Right ventricle myocardium superior (tissue), 1 donor: Measurements from ENCODE around the gene PLXNA4. TPM values are rescaled to one million over a fixed set of nuclear protein-coding genes. Genes with fewer than 3 reads are reported as not detected.

Experiments used
- ATAC-seq: fragments of 200-7000 bp; cut with Tn5 transposase; one replicate; pipeline ENCODE4 v1.9.1; 2020; ENCODE audit warnings: mild to moderate bottlenecking; ENCODE audit not compliant: poor library complexity
- DNase-seq: peaks from one replicate; pipeline ENCODE4 v3.0.0-alpha.2; 2020
- intact Hi-C: fragments of 100-400 bp; cut with DNase I; formaldehyde crosslinking; loops from one replicate; pipeline ENCODE4 v1.11.2; 2022
- total RNA-seq: library from RNA; stranded (reverse); fragmentation: NEBNext Ultra II Directional; extraction: Animal tissue kit (Norgen Biotek cat#: 25700); gene quantifications from one replicate; pipeline ENCODE4 v1.2.1, GENCODE V29; 2021
- donor health status: DM: no; HTN: yes; CAD: no; lungs with severe emphysema.

The PLXNA4 gene
- total RNA-seq, 1 donor from 2014 or later, result 17.3 TPM

- DNase-seq (no peak), ATAC-seq (no peak)
- intact Hi-C loops, result no loop called here
Observed at GRCh38 chr7:132347123-132347522, 229.1 kb downstream of the PLXNA4 start.

DNA sequence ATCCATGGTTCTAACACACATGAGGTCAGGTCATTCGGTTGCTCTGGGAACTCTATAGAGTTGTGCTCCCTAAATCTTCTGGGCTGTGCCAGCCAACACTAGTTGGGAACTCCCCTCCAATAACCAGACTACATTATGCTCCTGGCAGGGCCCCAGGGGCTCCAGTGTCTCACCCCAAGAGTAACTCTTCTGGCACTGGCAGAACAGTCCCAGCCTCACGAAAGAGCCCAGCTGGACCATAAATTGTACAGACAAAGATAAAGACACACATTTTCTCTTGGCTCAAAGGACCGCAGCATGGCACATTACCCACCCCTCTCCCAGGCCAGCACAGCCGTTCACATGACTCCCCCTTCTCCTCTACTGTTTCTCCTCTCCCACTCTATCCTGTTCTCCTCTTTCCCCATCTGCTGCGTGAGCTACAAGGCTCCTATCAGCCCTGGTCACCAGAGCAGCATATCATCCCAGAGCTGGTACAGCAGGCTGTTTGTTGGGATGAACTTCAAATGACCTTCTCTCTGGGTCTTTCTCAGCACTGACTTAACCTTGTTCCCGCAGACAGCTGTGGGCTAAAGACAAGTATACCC is 230.6 kb downstream of the PLXNA4 start:
- intact Hi-C loops, result no loop called here
- ATAC-seq (peak; percentile 25), DNase-seq (no peak)

- ATAC-seq (no peak), DNase-seq (no peak)
- intact Hi-C loops, result no loop called here
Observed at GRCh38 chr7:132345030-132345429, 231.2 kb downstream of the PLXNA4 start.

- peak; percentile 81 for ATAC-seq
- no peak for DNase-seq
- intact Hi-C loops, result no loop called here
Observed at GRCh38 chr7:132343199-132343598, 233.1 kb downstream of the PLXNA4 start.

DNA sequence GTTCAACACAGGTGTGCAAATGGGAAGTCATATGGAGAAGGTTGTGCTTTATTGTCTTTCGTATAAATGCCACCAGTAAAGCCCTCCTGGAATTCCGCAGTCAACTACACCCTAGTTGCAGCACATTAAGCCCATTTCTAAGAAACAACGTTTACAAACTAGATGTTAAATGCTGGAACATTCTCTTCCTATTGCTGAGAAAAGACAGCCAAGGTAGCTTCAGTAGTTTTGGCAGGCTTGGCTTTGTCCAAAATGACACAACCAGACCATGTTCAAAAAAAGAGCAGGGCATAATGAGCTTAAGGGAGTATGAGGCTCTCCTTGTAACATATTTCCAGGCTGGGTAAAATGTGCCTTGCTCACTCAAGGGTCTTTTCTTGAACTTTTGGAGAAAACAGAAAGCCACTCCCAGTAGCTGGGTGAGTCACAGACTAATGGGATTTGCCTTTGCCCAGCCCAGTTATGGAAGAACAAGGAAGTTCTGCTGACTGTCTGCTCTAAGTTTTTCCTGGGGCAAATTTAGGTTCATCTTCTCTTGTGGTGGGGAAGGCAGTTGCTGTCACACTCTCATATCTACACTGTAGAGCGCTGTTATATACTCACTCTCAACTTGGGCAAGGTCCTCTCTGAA is 238.7 kb downstream of the PLXNA4 start:
- intact Hi-C loops, result no loop called here
- DNase-seq (no peak), ATAC-seq (no peak)

DNA sequence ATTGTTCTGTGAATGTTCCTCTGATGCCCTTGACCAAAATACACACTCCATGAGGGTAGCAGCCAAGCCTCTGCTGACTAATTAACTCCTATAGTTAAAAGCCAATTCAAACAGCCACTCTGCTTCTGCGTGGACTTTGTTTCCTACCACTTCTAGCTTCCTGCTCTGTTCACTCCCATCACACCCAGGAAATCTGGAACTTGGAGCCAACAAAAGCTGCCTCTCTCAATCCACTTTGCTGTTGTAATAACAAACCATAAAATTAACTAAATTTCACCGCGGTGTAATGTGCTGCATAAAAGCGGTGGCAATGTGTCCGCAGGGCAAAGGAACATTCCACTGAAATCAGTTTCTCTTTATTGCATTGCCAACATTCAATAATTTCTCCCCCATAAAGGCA is 239.5 kb downstream of the PLXNA4 start:
- DNase-seq, result no peak
- intact Hi-C loops, result no loop called here
- no peak for ATAC-seq

DNA sequence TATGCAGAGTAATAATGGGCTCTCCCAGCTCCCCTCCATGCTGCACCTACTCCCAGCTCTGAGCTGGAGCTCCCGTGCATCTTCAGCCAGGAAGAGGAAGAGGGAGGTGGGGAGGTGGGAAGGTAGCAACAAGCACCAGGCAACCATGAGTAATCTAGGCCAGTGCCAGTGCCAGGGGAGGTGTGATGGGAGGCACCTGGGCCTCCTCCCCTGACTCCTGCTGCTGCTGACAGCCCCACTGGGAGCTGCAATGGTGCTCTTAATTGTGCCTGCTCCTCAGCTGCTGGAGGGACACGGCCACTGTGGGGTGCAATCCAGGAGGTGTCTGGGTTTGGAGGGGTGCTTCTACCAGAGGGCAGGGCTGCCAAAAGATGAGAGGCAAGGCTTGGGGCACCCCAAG is 243.0 kb downstream of the PLXNA4 start:
- DNase-seq, result no peak
- intact Hi-C loops, result no loop called here
- ATAC-seq, result peak; percentile 68

DNA sequence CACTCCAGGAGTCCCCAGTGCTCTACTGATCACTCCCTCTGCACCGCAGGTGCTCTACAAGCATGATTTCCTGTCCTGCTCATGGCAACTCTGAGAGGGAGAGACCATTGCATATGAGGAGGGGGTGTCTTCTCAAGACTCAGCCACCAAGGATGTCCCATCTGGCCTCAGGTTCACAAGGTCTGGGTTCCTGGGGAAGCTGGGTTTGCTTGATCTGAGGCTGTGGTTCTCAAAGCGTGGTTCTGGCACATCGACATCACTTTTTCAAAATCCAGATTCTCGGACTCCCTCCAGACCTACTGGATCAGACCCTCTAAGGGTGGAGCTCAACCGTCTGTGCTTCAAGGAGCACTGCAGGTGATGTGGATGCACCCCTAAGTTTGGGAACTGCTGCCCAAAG is 247.5 kb downstream of the PLXNA4 start:
- intact Hi-C loops, result loop anchor here (5.0 kb wide), 1 partner anchor 69 kb away; no protein-coding TSS in a partner anchor
- DNase-seq, result no peak
- ATAC-seq, result no peak

DNA sequence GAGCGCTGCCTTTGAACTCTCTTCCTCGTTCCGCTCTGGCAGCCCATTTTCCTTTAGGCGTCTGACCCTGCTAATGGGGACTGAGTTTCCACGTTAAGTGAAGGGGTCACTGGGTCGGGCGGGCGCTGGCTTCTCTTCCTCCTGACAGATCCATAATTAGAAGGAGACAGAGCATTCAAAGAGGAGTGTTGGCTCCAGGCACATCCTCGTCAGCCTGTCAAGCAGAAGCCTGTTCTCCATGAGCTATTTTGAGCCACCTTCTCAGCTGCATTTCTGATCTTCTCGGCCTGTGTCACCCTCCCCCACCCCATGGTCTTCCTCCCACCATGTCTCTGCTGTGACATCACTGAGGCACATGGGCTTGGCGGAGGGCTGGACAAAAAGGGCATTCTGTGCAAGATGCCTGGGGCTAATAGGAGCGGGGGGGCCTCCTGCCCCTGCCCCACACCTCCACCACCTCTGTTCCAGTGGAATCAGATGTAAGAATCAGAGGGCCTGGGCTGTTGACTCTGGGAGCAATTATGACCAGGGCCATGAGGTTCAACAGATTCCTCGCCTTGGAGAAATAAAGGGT is 248.1 kb downstream of the PLXNA4 start:
- DNase-seq (peak; percentile 58), ATAC-seq (peak; percentile 83)
- intact Hi-C loops, result loop anchor here (5.0 kb wide), 1 partner anchor 69 kb away; no protein-coding TSS in a partner anchor

GRCh38 chr7:132326878-132327589 is 249.2 kb downstream of the PLXNA4 start:
- intact Hi-C loops, result loop anchor here (5.0 kb wide), 1 partner anchor 70 kb away; no protein-coding TSS in a partner anchor
- DNase-seq, result no peak
- no peak for ATAC-seq

GRCh38 chr7:132322970-132323369 is 253.3 kb downstream of the PLXNA4 start:
- intact Hi-C loops, result loop anchor here (5.0 kb wide), 1 partner anchor 174 kb away; no protein-coding TSS in a partner anchor
- no peak for ATAC-seq

DNA sequence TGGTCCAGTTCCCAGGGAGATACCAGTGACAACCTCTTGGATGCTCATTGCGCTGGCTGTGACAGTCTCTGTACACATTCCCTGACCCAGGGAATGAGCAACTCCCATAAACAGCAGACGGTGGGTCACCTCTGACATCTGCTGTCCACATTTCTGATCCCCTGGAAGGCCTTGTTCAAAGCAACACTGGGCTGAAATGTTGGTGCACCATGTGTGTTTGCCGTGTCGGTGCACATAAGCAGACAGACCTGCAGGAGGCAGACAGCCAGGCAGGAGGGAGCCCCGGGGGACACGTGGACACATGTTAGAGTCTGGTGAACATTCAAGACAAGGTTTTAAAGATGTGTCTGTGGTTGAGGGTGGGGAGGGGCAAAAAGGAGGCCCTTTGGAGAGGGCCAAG is 254.9 kb downstream of the PLXNA4 start:
- ATAC-seq (no peak), DNase-seq (no peak)
- intact Hi-C loops, result loop anchor here (5.0 kb wide), 1 partner anchor 176 kb away; no protein-coding TSS in a partner anchor

More at GRCh38 chr7:132322970-132323369, 253.3 kb downstream of the PLXNA4 start:
- no peak for DNase-seq

DNA sequence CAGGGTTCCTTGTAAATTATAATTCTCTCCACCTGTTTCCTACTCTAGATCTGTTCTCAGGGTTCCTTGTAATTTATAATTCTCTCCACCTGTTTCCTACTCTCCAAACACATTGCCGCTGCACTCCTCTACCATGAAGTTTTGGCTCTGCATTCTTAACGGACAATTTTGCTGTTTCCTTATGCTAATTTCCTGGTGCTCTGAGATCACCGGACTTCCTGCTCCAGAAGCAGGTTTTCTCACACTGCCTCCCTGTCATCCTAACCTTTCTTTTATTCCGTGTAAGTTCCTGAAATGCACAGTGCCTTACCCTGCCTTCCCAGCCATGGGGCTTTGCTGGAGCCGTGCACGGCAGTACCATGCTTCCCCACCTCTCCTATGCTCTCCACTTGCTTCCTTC is 256.8 kb downstream of the PLXNA4 start:
- no peak for DNase-seq
- ATAC-seq, result no peak
- intact Hi-C loops, result loop anchor here (5.0 kb wide), 1 partner anchor 258 kb away; the partner anchor contains the start of gene PLXNA4

DNA sequence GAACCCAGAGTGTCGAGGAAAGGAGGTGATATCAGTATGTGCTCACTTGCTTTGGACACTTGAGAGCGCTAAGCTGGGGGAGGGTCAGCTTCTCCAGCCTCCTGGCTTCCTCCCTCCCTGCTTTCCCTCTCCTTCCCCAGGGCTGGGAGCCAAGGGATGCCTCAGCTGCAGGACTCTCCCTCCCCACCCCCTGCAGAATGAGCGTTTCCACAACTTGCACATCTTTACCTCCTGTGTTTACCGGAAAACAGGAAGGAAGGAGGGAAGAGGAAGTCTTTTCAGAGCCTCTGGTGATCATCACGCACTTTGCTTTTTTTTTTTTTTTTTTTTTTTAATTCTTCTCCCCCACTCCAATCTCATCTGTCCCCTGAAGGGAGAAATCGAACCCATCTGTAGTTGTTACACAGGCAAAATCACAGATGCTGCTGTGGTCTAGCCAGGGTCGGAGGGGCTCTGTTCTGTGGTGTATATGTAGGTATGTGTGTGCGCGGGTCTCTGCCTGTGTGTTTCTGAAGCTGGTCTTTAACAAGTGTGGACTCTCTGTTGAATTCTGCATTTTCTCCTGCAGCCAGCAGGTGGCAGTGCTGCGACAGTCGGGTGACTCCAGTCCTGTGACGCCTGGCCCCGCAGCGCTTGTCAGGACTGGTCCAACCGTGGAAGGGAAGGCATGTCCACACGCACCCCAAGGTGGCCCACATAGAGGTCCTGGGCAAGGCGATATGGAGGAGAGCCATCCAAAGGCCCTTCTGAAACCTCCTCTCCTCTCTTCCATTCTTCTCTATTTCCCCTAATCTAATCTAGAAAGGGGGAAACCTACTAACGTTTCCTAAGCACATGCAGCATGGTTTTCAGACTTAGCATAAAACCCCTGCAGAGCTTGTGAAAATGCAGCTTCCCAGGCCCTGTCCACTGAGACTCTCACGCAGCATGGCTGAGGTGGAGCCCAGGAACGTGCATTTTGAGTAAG is 257.6 kb downstream of the PLXNA4 start:
- DNase-seq (peak; percentile 88), ATAC-seq (peak; percentile 96)
- intact Hi-C loops, result loop anchor here (5.0 kb wide), 1 partner anchor 259 kb away; the partner anchor contains the start of gene PLXNA4

DNA sequence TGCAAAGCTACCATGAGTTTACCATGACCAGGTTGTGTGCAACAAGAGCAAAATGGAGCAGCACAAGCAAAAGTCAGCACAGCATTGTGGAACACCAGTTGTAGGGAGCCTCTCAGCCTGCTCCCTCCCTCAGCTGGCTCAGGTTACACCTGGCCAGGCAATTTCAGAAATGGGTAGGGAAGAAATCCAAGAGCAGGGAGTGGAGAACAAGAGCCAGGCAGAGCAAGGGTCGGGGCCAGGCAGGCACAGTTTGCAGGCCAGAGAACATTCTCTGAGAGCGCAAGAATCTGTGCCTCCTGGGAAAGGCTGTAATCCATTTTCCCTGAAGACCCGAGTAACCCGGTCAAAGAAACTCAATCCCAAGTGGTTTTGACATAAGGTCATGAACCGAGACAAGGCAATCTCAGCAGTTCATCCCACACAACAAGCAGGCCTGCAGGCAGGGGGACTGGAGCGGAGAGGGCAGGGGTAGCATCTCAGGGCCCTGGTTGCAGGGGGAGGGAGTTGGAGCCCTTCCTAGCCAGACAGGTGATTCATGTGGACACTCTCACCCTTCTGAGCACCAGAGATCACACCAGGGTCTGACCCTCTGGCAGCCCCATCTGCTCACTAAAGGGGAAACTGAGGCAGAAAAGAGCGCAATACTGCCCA is 258.4 kb downstream of the PLXNA4 start:
- ATAC-seq, result no peak
- intact Hi-C loops, result loop anchor here (5.0 kb wide), 1 partner anchor 259 kb away; the partner anchor contains the start of gene PLXNA4
- no peak for DNase-seq

DNA sequence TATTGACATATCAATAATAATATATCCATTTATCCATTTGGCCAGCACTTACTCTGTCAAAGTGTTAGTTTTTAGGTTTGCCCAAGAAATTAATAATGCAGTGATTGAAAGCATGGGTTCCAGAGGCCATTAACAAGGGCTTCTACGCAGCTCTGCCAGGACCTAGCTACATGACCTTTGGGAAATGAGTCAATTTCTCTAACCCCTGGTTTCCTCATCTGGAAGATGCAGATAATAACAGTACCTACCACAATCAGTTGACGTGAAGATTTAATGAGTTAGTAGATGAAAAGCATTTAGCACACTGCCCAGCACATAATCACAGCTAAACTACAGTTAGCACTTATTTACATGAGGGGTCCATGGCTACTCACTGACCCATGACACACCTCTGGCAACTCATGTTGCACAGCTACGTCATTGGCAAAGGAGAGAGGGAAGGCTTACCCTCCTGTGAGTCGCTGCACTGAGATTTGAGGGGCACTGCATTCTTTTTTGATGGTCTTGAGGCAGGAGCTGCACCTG is 263.7 kb downstream of the PLXNA4 start:
- DNase-seq (no peak), ATAC-seq (no peak)
- intact Hi-C loops, result no loop called here

- intact Hi-C loops, result no loop called here
- ATAC-seq (no peak), DNase-seq (no peak)
Observed at GRCh38 chr7:132311733-132312132, 264.5 kb downstream of the PLXNA4 start.
